ENCODE data around the gene GAK.

The GAK gene

DNA sequence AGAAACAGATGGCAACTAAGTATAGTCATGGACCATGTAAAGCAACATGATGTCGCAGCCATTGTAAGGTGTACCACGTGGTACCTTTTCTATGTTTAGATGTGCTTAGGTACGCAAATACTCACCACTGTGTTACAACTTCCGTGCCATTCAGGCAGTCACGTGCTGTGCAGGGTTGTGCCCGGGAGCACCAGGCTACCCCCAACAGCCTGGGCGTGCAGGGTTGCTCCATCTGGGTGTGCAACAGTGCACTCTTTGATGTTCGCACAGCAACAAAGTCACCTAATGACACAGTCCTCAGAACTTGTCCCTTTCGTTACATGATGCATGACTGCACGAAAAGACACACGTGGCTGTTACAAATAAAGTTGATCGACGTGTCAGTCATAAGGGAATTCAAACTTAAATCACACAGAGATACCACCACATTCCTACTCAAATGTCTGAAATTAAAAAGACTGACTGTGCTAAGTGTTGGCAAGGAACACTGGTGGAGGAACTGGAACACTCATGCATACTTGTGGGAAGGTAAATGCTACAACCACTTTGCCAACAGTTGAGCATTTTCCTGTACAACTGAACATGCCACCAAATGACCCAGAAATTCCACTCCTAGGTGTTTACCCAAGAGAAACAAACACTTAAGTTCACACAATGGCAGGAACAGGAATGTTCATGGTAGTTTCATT, 130.5 kb downstream of the GAK start:
- no peak for DNase-seq

All from activated CD4-positive, alpha-beta T cell treated with anti-CD3 and anti-CD28 coated beads for 1 hour (primary cell).